ENCODE data around the gene G0S2.
"Not testable (repeated sequence)": the region's sequence is repeated elsewhere in the genome, so short reads cannot be mapped to it uniquely, and the experiment has no call there.

G0S2 gene

DNA sequence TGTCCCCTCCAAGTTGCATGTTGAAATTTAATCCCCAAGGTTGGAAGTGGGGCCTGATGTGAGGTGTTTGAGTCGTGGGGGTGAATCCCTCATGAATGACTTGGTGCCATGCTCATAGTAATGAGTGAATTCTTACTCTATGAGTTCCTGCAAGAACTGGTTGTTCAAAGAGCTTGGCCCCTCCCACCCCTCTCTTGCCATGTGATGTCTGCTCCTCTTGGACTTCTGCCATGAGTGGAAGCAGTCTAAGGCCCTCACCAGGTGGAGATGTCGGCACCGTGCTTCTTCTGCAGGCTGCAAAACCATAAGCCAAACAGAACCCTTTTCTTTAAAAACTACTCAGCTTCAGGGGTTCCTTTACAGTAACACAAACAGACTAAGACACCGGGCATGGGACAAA lies 14.3 kb downstream of the G0S2 start:
- in situ Hi-C loops (cut with MboI; ENCODE audit: low sequenced_read_pairs, unreplicated experiment): no loop called here
- no peak for DNase-seq (ENCODE audit: low spot score)
- TF ChIP-seq, protein P1, sequence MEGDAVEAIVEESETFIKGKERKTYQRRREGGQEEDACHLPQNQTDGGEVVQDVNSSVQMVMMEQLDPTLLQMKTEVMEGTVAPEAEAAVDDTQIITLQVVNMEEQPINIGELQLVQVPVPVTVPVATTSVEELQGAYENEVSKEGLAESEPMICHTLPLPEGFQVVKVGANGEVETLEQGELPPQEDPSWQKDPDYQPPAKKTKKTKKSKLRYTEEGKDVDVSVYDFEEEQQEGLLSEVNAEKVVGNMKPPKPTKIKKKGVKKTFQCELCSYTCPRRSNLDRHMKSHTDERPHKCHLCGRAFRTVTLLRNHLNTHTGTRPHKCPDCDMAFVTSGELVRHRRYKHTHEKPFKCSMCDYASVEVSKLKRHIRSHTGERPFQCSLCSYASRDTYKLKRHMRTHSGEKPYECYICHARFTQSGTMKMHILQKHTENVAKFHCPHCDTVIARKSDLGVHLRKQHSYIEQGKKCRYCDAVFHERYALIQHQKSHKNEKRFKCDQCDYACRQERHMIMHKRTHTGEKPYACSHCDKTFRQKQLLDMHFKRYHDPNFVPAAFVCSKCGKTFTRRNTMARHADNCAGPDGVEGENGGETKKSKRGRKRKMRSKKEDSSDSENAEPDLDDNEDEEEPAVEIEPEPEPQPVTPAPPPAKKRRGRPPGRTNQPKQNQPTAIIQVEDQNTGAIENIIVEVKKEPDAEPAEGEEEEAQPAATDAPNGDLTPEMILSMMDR (IDR thresholded peaks at IDR 0.05; ENCODE audit: borderline replicate concordance, control extremely low read depth, extremely low read depth, insufficient read depth, missing control alignments): no peak

DNA sequence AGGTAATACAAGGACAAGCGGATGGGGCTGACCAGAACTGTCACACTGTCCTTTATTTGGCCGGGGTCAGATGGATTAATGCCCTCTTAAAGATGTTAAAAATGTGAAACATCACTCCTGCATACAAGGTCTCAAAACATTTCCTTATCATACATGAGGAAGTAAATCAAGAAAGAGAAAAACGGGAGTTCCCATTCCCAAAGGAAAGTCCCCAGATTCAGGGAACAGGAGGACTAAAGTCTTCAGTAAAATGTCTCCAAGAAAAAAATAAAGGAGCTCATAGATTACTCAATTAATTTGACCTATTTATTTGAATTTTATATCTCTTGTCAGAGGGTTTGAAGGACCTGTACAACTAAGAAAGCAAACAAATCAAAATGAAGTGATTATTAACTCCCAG lies 16.0 kb downstream of the G0S2 start:
- no peak for DNase-seq (ENCODE audit: low spot score)
- TF ChIP-seq, protein P1 (IDR thresholded peaks at IDR 0.05; ENCODE audit: borderline replicate concordance, control extremely low read depth, extremely low read depth, insufficient read depth, missing control alignments): no peak
- in situ Hi-C loops (cut with MboI; ENCODE audit: low sequenced_read_pairs, unreplicated experiment): loop anchor here (10.0 kb wide), 1 partner anchor 116 kb away; no protein-coding TSS in a partner anchor

DNA sequence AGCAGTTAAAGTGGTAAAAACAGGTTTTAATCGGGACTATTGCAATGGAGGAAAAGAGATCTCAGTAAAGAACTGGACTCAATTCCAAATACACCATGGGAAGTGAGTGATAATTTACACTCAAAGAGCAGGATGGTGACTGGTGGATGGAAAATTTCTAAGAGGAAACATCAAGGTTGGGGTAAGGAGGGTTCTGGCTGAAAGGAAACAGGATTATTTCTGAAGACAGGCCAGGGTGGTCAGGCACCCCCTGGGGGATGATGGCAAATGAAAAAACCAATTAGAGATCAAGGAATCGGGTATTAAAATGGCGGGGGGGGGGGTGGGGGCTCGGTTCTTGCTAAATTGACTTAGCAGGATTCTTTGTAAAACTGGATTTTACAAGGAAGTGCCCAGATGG lies 17.1 kb downstream of the G0S2 start:
- in situ Hi-C loops (cut with MboI; ENCODE audit: low sequenced_read_pairs, unreplicated experiment): loop anchor here (10.0 kb wide), 1 partner anchor 117 kb away; no protein-coding TSS in a partner anchor
- no peak for DNase-seq (ENCODE audit: low spot score)
- TF ChIP-seq, protein P1 (IDR thresholded peaks at IDR 0.05; ENCODE audit: borderline replicate concordance, control extremely low read depth, extremely low read depth, insufficient read depth, missing control alignments): no peak

DNA sequence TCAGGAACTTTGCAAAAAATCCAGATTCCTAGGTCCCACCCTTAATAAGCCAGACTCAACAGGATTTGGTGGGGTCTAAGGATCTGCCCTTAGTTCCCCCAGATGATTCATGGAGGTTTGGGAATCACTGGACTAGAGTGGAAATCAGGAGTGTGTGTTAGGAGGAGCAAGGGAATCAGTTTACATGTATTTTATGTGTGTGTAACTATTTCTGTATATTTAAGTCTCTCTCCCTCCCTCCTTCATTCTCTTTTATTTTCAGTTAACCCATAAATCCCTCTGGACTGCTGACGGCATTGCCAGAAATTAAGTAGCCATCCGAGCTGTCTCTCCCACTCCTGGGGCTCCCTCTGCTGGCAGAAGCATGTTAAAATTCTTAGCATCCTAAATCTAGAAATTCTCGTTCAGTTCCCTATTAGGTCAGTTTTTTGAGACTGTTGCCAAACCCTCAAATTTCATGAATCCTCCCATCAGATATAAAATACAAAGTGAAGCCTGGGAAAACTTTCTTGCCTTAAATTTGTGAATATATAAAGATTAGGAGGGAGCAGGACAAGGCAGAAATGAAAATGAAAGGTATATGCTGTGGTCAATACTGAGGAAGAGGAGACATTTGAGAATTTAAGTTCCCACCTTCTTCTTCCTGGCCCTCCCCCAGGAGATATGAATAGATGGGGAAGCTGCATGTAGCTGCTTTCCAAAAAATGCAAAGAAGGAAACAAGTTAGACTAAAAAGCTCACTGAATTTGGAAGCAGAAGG lies 17.7 kb downstream of the G0S2 start:
- TF ChIP-seq, protein P1 (IDR thresholded peaks at IDR 0.05; ENCODE audit: borderline replicate concordance, control extremely low read depth, extremely low read depth, insufficient read depth, missing control alignments): peak; percentile 74
- in situ Hi-C loops (cut with MboI; ENCODE audit: low sequenced_read_pairs, unreplicated experiment): loop anchor here (10.0 kb wide), 1 partner anchor 118 kb away; no protein-coding TSS in a partner anchor
- DNase-seq (ENCODE audit: low spot score): peak; percentile 61

DNA sequence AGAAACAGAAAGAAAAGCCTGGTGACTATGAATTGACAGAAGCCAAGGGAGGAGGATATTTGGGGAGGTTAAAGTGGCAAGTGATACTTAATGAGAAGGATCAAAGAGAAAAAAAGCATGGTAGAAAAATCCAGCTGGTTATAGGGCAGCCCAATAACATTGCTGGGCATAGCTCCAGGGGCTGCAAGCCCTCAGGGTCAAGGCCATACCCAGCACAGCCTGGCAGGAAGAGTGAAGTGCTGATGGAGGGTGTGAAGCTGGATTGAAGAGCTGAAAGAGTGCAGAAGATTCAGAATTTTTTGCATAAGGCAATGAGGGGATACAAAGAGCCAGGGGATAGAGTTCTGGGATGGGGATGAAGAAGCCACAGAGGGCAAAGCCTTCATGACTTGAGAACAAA lies 21.5 kb downstream of the G0S2 start:
- in situ Hi-C loops (cut with MboI; ENCODE audit: low sequenced_read_pairs, unreplicated experiment): loop anchor here (10.0 kb wide), 1 partner anchor 122 kb away; no protein-coding TSS in a partner anchor
- DNase-seq (ENCODE audit: low spot score): no peak
- TF ChIP-seq, protein P1 (IDR thresholded peaks at IDR 0.05; ENCODE audit: borderline replicate concordance, control extremely low read depth, extremely low read depth, insufficient read depth, missing control alignments): no peak

DNA sequence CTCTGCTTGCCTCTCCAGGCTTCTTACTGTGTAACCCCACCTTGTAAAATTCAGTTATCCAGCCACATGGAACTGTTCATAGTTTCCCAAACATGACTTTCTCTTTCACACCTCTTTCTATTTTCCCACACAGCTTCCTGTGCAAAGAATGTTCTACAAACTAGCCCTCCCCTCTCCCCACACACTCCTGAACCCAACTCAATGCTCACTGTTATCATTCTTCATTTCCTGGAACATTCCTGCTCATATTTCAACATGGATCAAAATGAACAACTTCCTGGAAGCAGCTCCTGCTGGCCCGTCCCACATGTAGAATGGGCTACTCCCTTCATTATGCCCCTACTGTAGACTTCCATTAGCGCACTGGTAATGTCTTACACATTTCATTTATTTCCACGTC lies 21.9 kb downstream of the G0S2 start:
- in situ Hi-C loops (cut with MboI; ENCODE audit: low sequenced_read_pairs, unreplicated experiment): loop anchor here (10.0 kb wide), 1 partner anchor 122 kb away; no protein-coding TSS in a partner anchor
- TF ChIP-seq, protein P1 (IDR thresholded peaks at IDR 0.05; ENCODE audit: borderline replicate concordance, control extremely low read depth, extremely low read depth, insufficient read depth, missing control alignments): no peak
- no peak for DNase-seq (ENCODE audit: low spot score)

DNA sequence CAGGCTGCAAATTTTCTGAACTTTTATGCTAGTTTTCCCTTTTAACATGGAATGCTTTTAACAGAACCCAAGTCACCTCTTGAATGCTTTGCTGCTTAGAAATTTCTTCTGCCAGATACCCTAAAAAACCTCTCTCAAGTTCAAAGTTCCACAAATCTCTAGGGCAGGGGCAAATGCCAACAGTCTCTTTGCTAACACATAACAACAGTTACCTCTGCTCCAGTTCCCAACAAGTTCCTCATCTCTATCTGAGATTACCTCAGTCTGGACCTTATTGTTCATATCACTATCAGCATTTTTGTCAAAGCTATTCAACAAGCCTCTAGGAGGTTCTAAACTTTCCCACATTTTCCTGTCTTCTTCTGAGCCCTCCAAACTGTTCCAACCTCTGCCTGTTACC lies 25.5 kb downstream of the G0S2 start:
- DNase-seq (ENCODE audit: low spot score); in situ Hi-C loops (cut with MboI; ENCODE audit: low sequenced_read_pairs, unreplicated experiment): not testable (repeated sequence)

Data from GM13976 (cell line).